Astrocyte of the cerebellum (primary cell): ENCODE data around the gene SRSF3.
A peak's percentile ranks its signal among the peaks of the same experiment; 100 is the strongest.

Experiments
- DNase-seq: peaks from one replicate; pipeline ENCODE4 v3.0.0-alpha.2; 2011; ENCODE audit warnings: low read depth
- H3K4me3 ChIP-seq: 2 replicates; pipeline ENCODE4 v1.5.1; 2011; ENCODE audit warnings: mild to moderate bottlenecking, low read depth, low read length, moderate library complexity
- in situ Hi-C: cut with HindIII; loops from 2 replicates; pipeline ENCODE4 v1.10.0; 2017; ENCODE audit warnings: low sequenced_read_pairs
- TF ChIP-seq, protein P1 (sequence below): IDR thresholded peaks from 2 replicates; pipeline ENCODE4 v1.5.1; 2012; ENCODE audit warnings: low read length, low read depth, moderate library complexity, mild to moderate bottlenecking; ENCODE audit errors: missing control alignments

Gene SRSF3

DNA sequence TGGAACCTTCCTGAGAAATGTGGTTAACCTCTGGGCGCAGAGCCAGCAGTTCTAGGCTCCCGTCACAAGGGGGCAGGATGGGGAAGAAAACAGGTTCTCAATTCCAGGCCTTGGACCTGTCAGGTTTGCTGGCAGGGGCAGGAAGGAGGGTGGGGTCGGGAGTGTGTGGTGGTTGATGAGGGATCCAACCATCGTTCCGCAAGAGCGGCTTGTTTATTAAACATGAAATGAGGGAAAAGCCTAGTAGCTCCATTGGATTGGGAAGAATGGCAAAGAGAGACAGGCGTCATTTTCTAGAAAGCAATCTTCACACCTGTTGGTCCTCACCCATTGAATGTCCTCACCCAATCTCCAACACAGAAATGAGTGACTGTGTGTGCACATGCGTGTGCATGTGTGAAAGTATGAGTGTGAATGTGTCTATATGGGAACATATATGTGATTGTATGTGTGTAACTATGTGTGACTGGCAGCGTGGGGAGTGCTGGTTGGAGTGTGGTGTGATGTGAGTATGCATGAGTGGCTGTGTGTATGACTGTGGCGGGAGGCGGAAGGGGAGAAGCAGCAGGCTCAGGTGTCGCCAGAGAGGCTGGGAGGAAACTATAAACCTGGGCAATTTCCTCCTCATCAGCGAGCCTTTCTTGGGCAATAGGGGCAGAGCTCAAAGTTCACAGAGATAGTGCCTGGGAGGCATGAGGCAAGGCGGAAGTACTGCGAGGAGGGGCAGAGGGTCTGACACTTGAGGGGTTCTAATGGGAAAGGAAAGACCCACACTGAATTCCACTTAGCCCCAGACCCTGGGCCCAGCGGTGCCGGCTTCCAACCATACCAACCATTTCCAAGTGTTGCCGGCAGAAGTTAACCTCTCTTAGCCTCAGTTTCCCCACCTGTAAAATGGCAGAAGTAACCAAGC lies 29.6 kb downstream of the SRSF3 start:
- in situ Hi-C loops, result loop anchor here (5.0 kb wide), 2 partner anchors 88 to 133 kb away; no protein-coding TSS in a partner anchor
- peak; percentile 82 for DNase-seq
- H3K4me3 ChIP-seq, result no peak overlapping the region
- TF ChIP-seq, protein P1, sequence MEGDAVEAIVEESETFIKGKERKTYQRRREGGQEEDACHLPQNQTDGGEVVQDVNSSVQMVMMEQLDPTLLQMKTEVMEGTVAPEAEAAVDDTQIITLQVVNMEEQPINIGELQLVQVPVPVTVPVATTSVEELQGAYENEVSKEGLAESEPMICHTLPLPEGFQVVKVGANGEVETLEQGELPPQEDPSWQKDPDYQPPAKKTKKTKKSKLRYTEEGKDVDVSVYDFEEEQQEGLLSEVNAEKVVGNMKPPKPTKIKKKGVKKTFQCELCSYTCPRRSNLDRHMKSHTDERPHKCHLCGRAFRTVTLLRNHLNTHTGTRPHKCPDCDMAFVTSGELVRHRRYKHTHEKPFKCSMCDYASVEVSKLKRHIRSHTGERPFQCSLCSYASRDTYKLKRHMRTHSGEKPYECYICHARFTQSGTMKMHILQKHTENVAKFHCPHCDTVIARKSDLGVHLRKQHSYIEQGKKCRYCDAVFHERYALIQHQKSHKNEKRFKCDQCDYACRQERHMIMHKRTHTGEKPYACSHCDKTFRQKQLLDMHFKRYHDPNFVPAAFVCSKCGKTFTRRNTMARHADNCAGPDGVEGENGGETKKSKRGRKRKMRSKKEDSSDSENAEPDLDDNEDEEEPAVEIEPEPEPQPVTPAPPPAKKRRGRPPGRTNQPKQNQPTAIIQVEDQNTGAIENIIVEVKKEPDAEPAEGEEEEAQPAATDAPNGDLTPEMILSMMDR, result peak; percentile 86

DNA sequence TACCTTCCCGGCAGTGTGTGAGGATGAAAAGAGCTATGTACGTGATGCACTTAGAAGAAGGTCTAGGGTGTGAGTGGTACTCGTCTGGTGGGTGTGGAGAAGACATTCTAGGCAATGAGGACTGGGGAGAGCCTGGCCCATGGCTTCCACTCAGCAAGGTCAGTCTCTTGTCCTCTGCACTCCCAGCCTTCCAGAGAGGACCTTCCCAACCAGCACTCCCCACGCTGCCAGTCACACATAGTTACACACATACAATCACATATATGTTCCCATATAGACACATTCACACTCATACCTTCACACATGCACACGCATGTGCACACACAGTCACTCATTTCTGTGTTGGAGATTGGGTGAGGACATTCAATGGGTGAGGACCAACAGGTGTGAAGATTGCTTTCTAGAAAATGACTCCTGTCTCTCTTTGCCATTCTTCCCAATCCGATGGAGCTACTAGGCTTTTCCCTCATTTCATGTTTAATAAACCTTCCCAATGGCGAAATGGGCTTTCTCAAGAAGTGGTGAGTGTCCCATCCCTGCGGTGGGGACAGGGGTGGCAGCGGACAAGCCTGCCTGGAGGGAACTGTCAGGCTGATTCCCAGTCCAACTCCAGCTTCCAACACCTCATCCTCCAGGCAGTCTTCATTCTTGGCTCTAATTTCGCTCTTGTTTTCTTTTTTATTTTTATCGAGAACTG lies 30.4 kb downstream of the SRSF3 start:
- DNase-seq, result no peak
- no peak overlapping the region for H3K4me3 ChIP-seq
- TF ChIP-seq, protein P1, result no peak
- in situ Hi-C loops, result loop anchor here (5.0 kb wide), 2 partner anchors 88 to 133 kb away; no protein-coding TSS in a partner anchor

DNA sequence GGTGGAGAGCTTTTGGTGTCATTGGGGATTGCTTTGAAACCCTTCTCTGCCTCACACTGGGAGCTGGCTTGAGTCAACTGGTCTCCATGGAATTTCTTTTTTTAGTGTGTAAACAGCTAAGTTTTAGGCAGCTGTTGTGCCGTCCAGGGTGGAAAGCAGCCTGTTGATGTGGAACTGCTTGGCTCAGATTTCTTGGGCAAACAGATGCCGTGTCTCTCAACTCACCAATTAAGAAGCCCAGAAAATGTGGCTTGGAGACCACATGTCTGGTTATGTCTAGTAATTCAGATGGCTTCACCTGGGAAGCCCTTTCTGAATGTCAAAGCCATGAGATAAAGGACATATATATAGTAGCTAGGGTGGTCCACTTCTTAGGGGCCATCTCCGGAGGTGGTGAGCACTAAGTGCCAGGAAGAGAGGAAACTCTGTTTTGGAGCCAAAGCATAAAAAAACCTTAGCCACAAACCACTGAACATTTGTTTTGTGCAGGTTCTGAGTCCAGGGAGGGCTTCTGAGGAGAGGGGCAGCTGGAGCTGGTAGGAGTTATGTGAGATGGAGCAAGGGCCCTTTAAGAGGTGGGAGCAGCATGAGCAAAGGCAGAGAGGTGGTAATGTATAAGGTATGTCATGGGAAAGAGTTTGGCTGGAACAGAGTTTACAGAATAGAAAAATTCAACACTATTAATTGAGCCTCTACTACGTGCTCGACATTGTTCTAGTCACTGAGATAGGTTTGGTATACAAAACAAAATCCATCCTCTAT lies 31.2 kb downstream of the SRSF3 start:
- in situ Hi-C loops, result no loop called here
- H3K4me3 ChIP-seq, result no peak overlapping the region
- TF ChIP-seq, protein P1, result no peak
- peak; percentile 81 for DNase-seq

DNA sequence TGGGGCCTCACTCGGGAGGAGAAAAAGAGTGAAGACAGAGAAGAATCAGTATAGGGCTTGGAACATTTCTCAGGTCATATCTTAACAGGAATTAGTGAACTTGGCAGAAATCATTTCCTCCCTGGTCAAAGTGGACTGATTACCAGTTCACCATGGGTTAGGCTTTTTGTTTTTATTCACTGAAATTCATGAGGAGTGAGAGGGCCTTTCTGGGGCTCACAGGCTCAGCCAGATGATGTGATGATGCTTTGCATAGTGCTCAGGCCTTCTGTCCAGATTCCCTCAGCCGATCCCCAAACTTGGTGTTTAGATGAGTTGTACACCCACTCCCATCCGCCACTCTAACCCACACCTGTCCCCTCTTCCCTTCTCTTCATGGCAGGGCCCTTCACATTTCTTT lies 32.5 kb downstream of the SRSF3 start:
- TF ChIP-seq, protein P1, result no peak
- in situ Hi-C loops, result no loop called here
- no peak overlapping the region for H3K4me3 ChIP-seq
- DNase-seq, result no peak

DNA sequence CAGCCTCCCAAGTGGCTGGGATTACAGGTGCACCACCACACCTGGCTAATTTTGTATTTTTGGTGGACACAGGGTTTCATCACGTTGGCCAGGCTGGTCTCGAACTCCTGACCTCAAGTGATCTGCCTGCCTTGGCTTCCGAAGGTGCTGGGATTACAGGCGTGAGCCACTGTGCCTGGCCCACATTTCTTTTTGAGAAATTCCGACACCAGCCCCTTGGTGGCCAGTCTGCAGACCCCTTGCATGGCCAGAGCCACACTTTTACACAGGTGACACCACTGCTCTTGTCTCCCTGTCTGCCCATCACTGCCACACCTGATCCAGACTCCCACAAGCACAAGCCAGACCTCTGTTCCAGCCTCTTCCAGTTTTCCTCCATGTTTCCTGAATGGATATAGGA lies 33.0 kb downstream of the SRSF3 start:
- DNase-seq, result no peak
- in situ Hi-C loops, result no loop called here
- TF ChIP-seq, protein P1, result no peak
- no peak overlapping the region for H3K4me3 ChIP-seq

DNA sequence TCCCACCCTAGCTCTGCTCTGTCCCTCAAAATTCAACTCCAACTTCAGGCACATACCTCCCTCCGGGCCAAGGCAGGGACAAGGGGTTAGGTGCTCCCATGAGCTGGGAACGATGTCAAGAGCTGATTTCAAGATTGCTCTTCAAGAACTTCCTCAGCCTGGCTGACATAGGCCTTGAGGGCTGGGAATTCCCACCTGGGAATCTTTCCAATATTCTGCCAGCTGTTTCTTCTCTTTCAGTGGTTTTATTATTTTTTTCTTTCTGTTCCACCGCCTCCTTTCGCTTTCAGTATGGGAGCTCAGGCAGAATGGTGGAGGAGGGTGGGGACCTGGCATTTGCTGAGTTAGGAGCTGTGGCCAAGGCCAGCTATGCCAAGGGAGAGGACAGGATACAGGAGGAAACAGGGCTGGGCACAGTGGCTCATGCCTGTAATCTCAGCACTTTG lies 33.7 kb downstream of the SRSF3 start:
- DNase-seq, result peak; percentile 72
- TF ChIP-seq, protein P1, result no peak
- in situ Hi-C loops, result no loop called here
- H3K4me3 ChIP-seq, result no peak overlapping the region
